Measurements from ENCODE around the gene LRRN3. TPM values are rescaled to one million over a fixed set of nuclear protein-coding genes. Genes with fewer than 3 reads are reported as not detected.

Gene LRRN3
- total and polyA plus RNA-seq, 2 experiments from 2014 or later = 0.40 TPM; not detected in 1

- no peak for TF ChIP-seq ZNF462 (CRISPR knock-in tag; IDR thresholded peaks at IDR 0.05)
Observed at GRCh38 chr7:111053035-111053434, 37.9 kb upstream of the LRRN3 start (continued).

GRCh38 chr7:111056371-111056770, 34.6 kb upstream of the LRRN3 start:
- no peak overlapping the region for H3K4me3 ChIP-seq
- Mint-ChIP-seq H3K4me1 (peaks cover 21% of the 10 kb centered on the region), H3K9me3 (peaks cover 3% of the 10 kb centered on the region; the same call in 2 of the 3 replicates), H3K36me3 (ENCODE audit: low read depth) (peaks cover 4% of the 10 kb centered on the region; the same call in 2 of the 3 replicates), H3K4me3 (no peak overlapping the region), H3K27ac (no peak overlapping the region), H3K27me3 (ENCODE audit: insufficient read depth, low read depth, poor library complexity) (no peaks in the 10 kb centered on the region)
- no peak overlapping the region for H3K27ac ChIP-seq (ENCODE audit: low read depth)
- H3K9me2 ChIP-seq (ENCODE audit: insufficient read depth) = peaks cover under 1% of the 10 kb centered on the region; the same call in 1 of the 2 replicates
- H3K27me3 ChIP-seq (ENCODE audit: insufficient read depth) = no peaks in the 10 kb centered on the region
- no peak overlapping the region for H3K4me2 ChIP-seq
- H2AFZ ChIP-seq = no peak overlapping the region
- no peaks in the 10 kb centered on the region for H3K79me2 ChIP-seq (replicated peaks; ENCODE audit: insufficient read depth)
- no peaks in the 10 kb centered on the region for H3K36me3 ChIP-seq (ENCODE audit: insufficient read depth)
- H3F3A ChIP-seq (replicated peaks; ENCODE audit: low read depth) = no peaks in the 10 kb centered on the region
- no peaks in the 10 kb centered on the region for H4K20me1 ChIP-seq (replicated peaks; ENCODE audit: insufficient read depth)
- no peak for ATAC-seq
- H3K4me1 ChIP-seq (ENCODE audit: insufficient read depth) = peaks cover 10% of the 10 kb centered on the region
- no peak for DNase-seq (ENCODE audit: low spot score)
- no peak for TF ChIP-seq CREB1 (CRISPR knock-in tag; IDR thresholded peaks at IDR 0.05; ENCODE audit: low read depth)
- TF ChIP-seq EZH2 (IDR thresholded peaks at IDR 0.05; ENCODE audit: low read depth, unreplicated experiment) = no peak
- no peak for TF ChIP-seq POLR2AphosphoS5 (IDR thresholded peaks at IDR 0.05; ENCODE audit: low read depth)
- no peak for TF ChIP-seq CTCF (conservative IDR thresholded peaks at IDR 0.05; ENCODE audit: low read depth in 2 of 2)
- TF ChIP-seq ZNF331 (CRISPR knock-in tag; IDR thresholded peaks at IDR 0.05; ENCODE audit: low read depth) = no peak
- TF ChIP-seq ZNF114 (CRISPR knock-in tag; IDR thresholded peaks at IDR 0.05) = no peak
- TF ChIP-seq NANOG (IDR thresholded peaks at IDR 0.05; ENCODE audit: borderline replicate concordance) = no peak
- no peak for TF ChIP-seq ZNF462 (CRISPR knock-in tag; IDR thresholded peaks at IDR 0.05)

Measured in GM23338 (cell line).